HG02840 (cell line): ENCODE measurements around the gene KANSL3.

ENCODE experiments used
- ATAC-seq: cut with Tn5 transposase; IDR thresholded peaks from one replicate; pipeline ENCODE4 v1.9.1; 2021; ENCODE audit warnings: mild to moderate bottlenecking, moderate library complexity, moderate number of reproducible peaks; ENCODE audit not compliant: unreplicated experiment, low FRiP score

Gene KANSL3

GRCh38 chr2:96547203-96547641, 90.9 kb downstream of the KANSL3 start:
- no peak for ATAC-seq

DNA sequence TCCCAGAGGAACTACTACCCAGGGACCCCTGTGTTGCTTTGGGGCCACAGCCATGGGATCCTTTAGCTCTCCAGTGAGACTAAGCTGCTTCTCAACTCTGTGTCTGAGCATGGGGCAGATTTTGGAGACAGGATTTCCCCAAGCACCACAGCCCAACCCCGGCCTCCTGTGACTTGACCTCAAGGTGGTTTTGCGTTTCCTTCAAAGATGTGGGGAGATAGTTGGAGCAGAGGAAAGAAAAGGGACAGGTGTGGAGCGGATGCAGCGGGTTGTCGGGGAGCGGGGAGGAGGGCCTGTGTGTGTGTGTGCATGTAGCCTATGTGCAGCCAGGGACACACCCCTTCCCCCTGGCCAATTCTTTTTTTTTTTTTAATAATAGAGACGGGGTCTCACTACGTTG, 91.3 kb downstream of the KANSL3 start:
- ATAC-seq, result no peak

GRCh38 chr2:96546321-96546720, 91.8 kb downstream of the KANSL3 start:
- ATAC-seq, result no peak
